Neuronal stem cell (in vitro differentiated cells): ENCODE measurements around the gene NGDN.

ENCODE experiments used
- DNase-seq: peaks from one replicate; pipeline ENCODE4 v3.0.0-alpha.2; 2013; ENCODE audit warnings: low spot score
- H2AFZ ChIP-seq: one replicate; pipeline ENCODE4 v1.6.1; 2013; ENCODE audit warnings: mild to moderate bottlenecking, low read length, inconsistent platforms
- H2AK5ac ChIP-seq: 2 replicates; pipeline ENCODE4 v1.6.1; 2013; ENCODE audit warnings: low read depth, mild to moderate bottlenecking, inconsistent platforms, low read length, moderate library complexity, mixed read lengths
- H2BK120ac ChIP-seq: 2 replicates; pipeline ENCODE4 v1.6.1; 2013; ENCODE audit warnings: low read depth, mild to moderate bottlenecking, inconsistent platforms, low read length, moderate library complexity, mixed read lengths
- H2BK12ac ChIP-seq: one replicate; pipeline ENCODE4 v1.6.1; 2013; ENCODE audit warnings: low read length, inconsistent platforms
- H2BK15ac ChIP-seq: 2 replicates; pipeline ENCODE4 v1.6.1; 2013; ENCODE audit warnings: mild to moderate bottlenecking, low read length, inconsistent platforms, mixed read lengths
- H2BK5ac ChIP-seq: one replicate; pipeline ENCODE4 v1.6.1; 2013; ENCODE audit warnings: inconsistent platforms, mild to moderate bottlenecking, low read length, moderate library complexity
- H3K14ac ChIP-seq: one replicate; pipeline ENCODE4 v1.6.1; 2013; ENCODE audit warnings: low read length, inconsistent platforms
- H3K18ac ChIP-seq: 2 replicates; pipeline ENCODE4 v1.6.1; 2013; ENCODE audit warnings: low read length, inconsistent platforms
- H3K23ac ChIP-seq: 2 replicates; pipeline ENCODE4 v1.6.1; 2013; ENCODE audit warnings: low read depth, mild to moderate bottlenecking, mixed read lengths, low read length, inconsistent platforms; ENCODE audit not compliant: poor library complexity
- H3K27ac ChIP-seq: replicated peaks from 3 replicates; pipeline ENCODE4 v1.5.1; 2013; ENCODE audit warnings: low read length, inconsistent platforms
- H3K27me3 ChIP-seq, 3 experiments: 2 replicates each; pipeline ENCODE4 v1.6.1; 2013; ENCODE audit warnings: low read length in 3 of 3, mild to moderate bottlenecking in 2 of 3, inconsistent platforms in 1 of 3, low read depth in 1 of 3, mixed read lengths in 1 of 3, moderate library complexity in 1 of 3; ENCODE audit not compliant: control insufficient read depth in 3 of 3, insufficient read depth in 3 of 3
- H3K36me3 ChIP-seq, 2 donors: replicated peaks in 1 of 2; 2 replicates each; pipeline ENCODE4 v1.6.1; 2013; ENCODE audit warnings: low read length in 2 of 2; ENCODE audit not compliant: control insufficient read depth in 2 of 2, insufficient read depth in 2 of 2
- H3K4ac ChIP-seq: 2 replicates; pipeline ENCODE4 v1.6.1; 2013; ENCODE audit warnings: inconsistent platforms, mild to moderate bottlenecking, low read length, moderate library complexity
- H3K4me1 ChIP-seq, 2 donors: 1 replicate in 1 of 2; 2 replicates in 1 of 2; pipeline ENCODE4 v1.6.1; 2013; ENCODE audit warnings: low read length in 2 of 2, low read depth in 1 of 2; ENCODE audit not compliant: control insufficient read depth in 2 of 2, insufficient read depth in 1 of 2
- H3K4me2 ChIP-seq: one replicate; pipeline ENCODE4 v1.6.1; 2013; ENCODE audit warnings: mild to moderate bottlenecking, low read length, inconsistent platforms; ENCODE audit not compliant: insufficient read depth, poor library complexity, severe bottlenecking
- H3K4me3 ChIP-seq, 2 donors: 2 replicates each; pipeline ENCODE4 v1.5.1; 2013; ENCODE audit warnings: low read length in 2 of 2, mild to moderate bottlenecking in 2 of 2, inconsistent platforms in 1 of 2, moderate library complexity in 1 of 2
- H3K79me1 ChIP-seq: one replicate; pipeline ENCODE4 v1.6.1; 2013; ENCODE audit warnings: low read depth, mild to moderate bottlenecking, inconsistent platforms, low read length, moderate library complexity
- H3K9ac ChIP-seq: one replicate; pipeline ENCODE4 v1.6.1; 2013; ENCODE audit warnings: mild to moderate bottlenecking, low read depth, low read length, inconsistent platforms; ENCODE audit not compliant: poor library complexity
- H3K9me3 ChIP-seq, 2 donors: replicated peaks in 1 of 2; 2 replicates each; pipeline versions ENCODE3 to v1.6.1; 2013; ENCODE audit warnings: low read length in 2 of 2, mild to moderate bottlenecking in 2 of 2, inconsistent platforms in 1 of 2, low read depth in 1 of 2, mixed read lengths in 1 of 2, moderate library complexity in 1 of 2; ENCODE audit not compliant: control insufficient read depth in 2 of 2, insufficient read depth in 1 of 2
- H4K8ac ChIP-seq: one replicate; pipeline ENCODE4 v1.6.1; 2013; ENCODE audit warnings: low read depth, mild to moderate bottlenecking, inconsistent platforms, low read length, moderate library complexity
- H4K91ac ChIP-seq: one replicate; pipeline ENCODE4 v1.6.1; 2013; ENCODE audit warnings: low read length, low read depth, mild to moderate bottlenecking, inconsistent platforms; ENCODE audit not compliant: poor library complexity
- WGBS, 2 donors: extraction: QIAGEN DNeasy Blood & Tissue Kit; methylation state at CpG; one replicate each; pipeline ENCODE4 v1.1.7; 2013; ENCODE audit warnings: missing lambda C conversion rate in 2 of 2, mixed read lengths in 1 of 2; ENCODE audit not compliant: insufficient read length in 2 of 2, insufficient replicate concordance in 1 of 2; ENCODE audit errors: extremely low coverage in 2 of 2; 5-methylcytosine and 5-hydroxymethylcytosine counted together

Gene NGDN

GRCh38 chr14:23513818-23514643, 44.5 kb downstream of the NGDN start:
- Histone ChIP-seq H4K8ac (no peak overlapping the region), H3K14ac (no peak overlapping the region), H3K27me3 (no peaks in the 10 kb centered on the region), H3K4me2 (no peak overlapping the region), H2BK12ac (no peak overlapping the region), H2AFZ (no peak overlapping the region), H2BK120ac (no peak overlapping the region), H3K4me1 (peaks cover 0 to 4% of the 10 kb centered on the region in 2 donors), H2AK5ac (no peak overlapping the region), H3K79me1 (no peaks in the 10 kb centered on the region), H3K27ac (no peak overlapping the region), H3K4me3 (no peak overlapping the region), H4K91ac (no peak overlapping the region), H3K4ac (no peak overlapping the region), H2BK15ac (no peak overlapping the region), H3K9ac (no peak overlapping the region), H3K36me3 (no peaks in the 10 kb centered on the region), H3K23ac (peak overlapping the region; percentile 19), H3K9me3 (no peaks in the 10 kb centered on the region), H2BK5ac (no peak overlapping the region), H3K18ac (no peak overlapping the region)
- DNase-seq, result no peak
- no CpG with 5 or more reads among the region's 8 CpGs for WGBS, 2 donors

GRCh38 chr14:23514644-23514957, 45.1 kb downstream of the NGDN start:
- no peak overlapping the region for H3K18ac ChIP-seq
- H3K79me1 ChIP-seq, result no peaks in the 10 kb centered on the region
- H4K91ac ChIP-seq, result no peak overlapping the region
- no peak overlapping the region for H2BK120ac ChIP-seq
- no peak overlapping the region for H2BK12ac ChIP-seq
- no peaks in the 10 kb centered on the region for H3K9me3 ChIP-seq
- peak overlapping the region; percentile 19 for H3K23ac ChIP-seq
- no peaks in the 10 kb centered on the region for H3K27me3 ChIP-seq
- peaks cover 0 to 4% of the 10 kb centered on the region in 2 donors for H3K4me1 ChIP-seq
- no peak for DNase-seq
- H3K4me2 ChIP-seq, result no peak overlapping the region
- no peak overlapping the region for H3K9ac ChIP-seq
- no peak overlapping the region for H3K4me3 ChIP-seq
- no peak overlapping the region for H3K27ac ChIP-seq
- no peak overlapping the region for H3K4ac ChIP-seq
- WGBS, 2 donors, result no CpG with 5 or more reads among the region's 3 CpGs
- H3K14ac ChIP-seq, result no peak overlapping the region
- H2AK5ac ChIP-seq, result peak overlapping the region; percentile 12
- H2BK15ac ChIP-seq, result no peak overlapping the region
- H3K36me3 ChIP-seq, result no peaks in the 10 kb centered on the region
- no peak overlapping the region for H4K8ac ChIP-seq
- H2AFZ ChIP-seq, result no peak overlapping the region
- no peak overlapping the region for H2BK5ac ChIP-seq

- H3K4ac ChIP-seq, result no peak overlapping the region
- no peak overlapping the region for H4K8ac ChIP-seq
- no peak overlapping the region for H3K18ac ChIP-seq
- H2BK15ac ChIP-seq, result no peak overlapping the region
- H3K4me2 ChIP-seq, result no peak overlapping the region
- no peak overlapping the region for H3K23ac ChIP-seq
- H2AK5ac ChIP-seq, result no peak overlapping the region
- no CpG with 5 or more reads among the region's 6 CpGs for WGBS, 2 donors
- no peak overlapping the region for H2BK12ac ChIP-seq
- H3K14ac ChIP-seq, result no peak overlapping the region
- no peak overlapping the region for H3K27ac ChIP-seq
- no peak overlapping the region for H2BK5ac ChIP-seq
- H3K27me3 ChIP-seq, result no peaks in the 10 kb centered on the region
- DNase-seq, result no peak
- no peaks in the 10 kb centered on the region for H3K79me1 ChIP-seq
- no peak overlapping the region for H4K91ac ChIP-seq
- H3K36me3 ChIP-seq, result peaks cover 0 to under 1% of the 10 kb centered on the region in 2 donors
- H3K4me1 ChIP-seq, result peaks cover 0 to 4% of the 10 kb centered on the region in 2 donors
- no peak overlapping the region for H3K9ac ChIP-seq
- no peak overlapping the region for H2AFZ ChIP-seq
- no peak overlapping the region for H3K4me3 ChIP-seq
- H3K9me3 ChIP-seq, result no peaks in the 10 kb centered on the region
- no peak overlapping the region for H2BK120ac ChIP-seq
These were observed 48.3 kb downstream of the NGDN start for GRCh38 chr14:23517650-23518326.

- Histone ChIP-seq H2BK5ac (no peak overlapping the region), H4K8ac (no peak overlapping the region), H4K91ac (no peak overlapping the region), H2BK15ac (no peak overlapping the region), H3K4me1 (peaks cover 0 to 4% of the 10 kb centered on the region in 2 donors), H2BK12ac (no peak overlapping the region), H3K27ac (no peak overlapping the region), H3K4ac (no peak overlapping the region), H3K79me1 (no peaks in the 10 kb centered on the region), H3K4me2 (no peak overlapping the region), H2AFZ (no peak overlapping the region), H2AK5ac (no peak overlapping the region), H3K36me3 (peaks cover 0 to 2% of the 10 kb centered on the region in 2 donors), H3K18ac (no peak overlapping the region), H2BK120ac (no peak overlapping the region), H3K14ac (no peak overlapping the region), H3K23ac (no peak overlapping the region), H3K9me3 (no peaks in the 10 kb centered on the region), H3K4me3 (no peak overlapping the region), H3K9ac (no peak overlapping the region), H3K27me3 (no peaks in the 10 kb centered on the region)
- no CpG with 5 or more reads among the region's 4 CpGs for whole genome bisulfite sequencing, 2 donors
- DNase-seq, result no peak
These were observed 49.2 kb downstream of the NGDN start for GRCh38 chr14:23518709-23519108.
